ENCODE measurements around the gene CSNK1A1. TPM values are rescaled to one million over a fixed set of nuclear protein-coding genes. Genes with fewer than 3 reads are reported as not detected.

CSNK1A1 gene
- polyA plus RNA-seq, 4 donors: 161 to 206 (median 183) TPM

- DNase-seq (ENCODE audit: low read depth in 4 of 4, low spot score in 3 of 4): no peak
These were observed 108.0 kb downstream of the CSNK1A1 start for GRCh38 chr5:149443210-149443609.

DNA sequence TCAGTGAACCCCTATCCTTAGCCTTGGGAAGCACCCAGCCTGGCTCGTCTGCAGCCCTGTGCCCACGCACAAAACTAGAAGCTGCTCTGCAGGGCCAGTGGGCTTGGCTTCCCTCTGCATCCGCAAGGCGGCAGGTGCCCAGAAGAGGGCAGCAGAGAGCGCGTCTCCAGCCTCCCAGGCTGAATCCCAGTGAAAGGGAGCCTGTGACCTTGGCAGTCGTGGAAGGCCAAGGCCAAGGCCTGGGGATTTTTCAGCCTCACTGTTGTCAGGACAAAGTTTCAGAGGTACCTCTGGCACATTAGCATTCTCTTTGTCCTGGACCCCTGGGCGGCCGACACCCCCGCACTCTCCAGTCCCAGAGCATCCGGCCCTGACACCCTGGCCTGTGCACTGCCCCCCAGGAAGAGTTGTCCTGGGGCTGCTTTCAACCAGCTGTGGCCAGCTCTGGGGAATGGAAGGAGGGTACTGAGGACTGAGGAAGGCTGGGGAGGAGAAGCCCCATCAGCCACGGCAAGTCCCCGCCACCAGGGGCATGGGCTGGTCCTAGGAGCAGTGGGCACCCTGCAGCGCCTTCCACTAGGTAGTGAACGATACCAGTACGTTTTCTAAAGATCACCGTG is 108.6 kb downstream of the CSNK1A1 start:
- peak in 1 of 4 donors; percentile 57 for DNase-seq (ENCODE audit: low read depth in 4 of 4, low spot score in 3 of 4)

Other genes with a start within 250 kb of the CSNK1A1 start
- gene GRPEL2, start 205.9 kb downstream of the CSNK1A1 start, polyA plus RNA-seq (ENCODE audit: insufficient read length in 4 of 4): 10 to 100 TPM; 15.9 to 20.8 (median 18.5) TPM
- gene PCYOX1L, start 193.4 kb downstream of the CSNK1A1 start, polyA plus RNA-seq (ENCODE audit: insufficient read length in 4 of 4): 10 to 100 TPM; 15.8 to 18.8 (median 18.3) TPM
- gene IL17B, start 172.1 kb downstream of the CSNK1A1 start, polyA plus RNA-seq (ENCODE audit: insufficient read length in 4 of 4): 1 to 10 TPM in 3 of 4 donors, under 1 TPM in 1; 0.52 to 1.7 (median 1.4) TPM
- gene ARHGEF37, start 30.1 kb upstream of the CSNK1A1 start, polyA plus RNA-seq (ENCODE audit: insufficient read length in 4 of 4): 1 to 10 TPM; 5.4 to 6.8 (median 5.9) TPM
- gene PPARGC1B, start 178.9 kb upstream of the CSNK1A1 start, polyA plus RNA-seq (ENCODE audit: insufficient read length in 4 of 4): 1 to 10 TPM in 2 of 4 donors, under 1 TPM in 2; 0.67 to 1.9 (median 1.4) TPM

All from left renal pelvis (tissue), 4 donors.